B cell (primary cell): ENCODE data around the gene XPC. TPM values are rescaled to one million over a fixed set of nuclear protein-coding genes. Genes with fewer than 3 reads are reported as not detected.

Experiments
- ATAC-seq: fragments of 200-7000 bp; cut with Tn5 transposase; one replicate; pipeline ENCODE4 v1.10.0; 2021; ENCODE audit warnings: low read depth, mild to moderate bottlenecking, moderate number of reproducible peaks, moderate library complexity
- CTCF ChIA-PET: fragments of 350-600 bp; sonication (Branson Sonifier 250); formaldehyde crosslinking; loops from one replicate; lab custom pipeline; 2021; ENCODE audit warnings: antibody characterized with exemption, inconsistent platforms; lab: Charles Lee
- POLR2A ChIA-PET: fragments of 350-600 bp; sonication (Branson Sonifier 250); formaldehyde crosslinking; loops from one replicate; lab custom pipeline; 2021; ENCODE audit warnings: antibody characterized with exemption; lab: Charles Lee
- DNase-seq: peaks from one replicate; pipeline ENCODE4 v3.0.0; 2013
- H2AFZ ChIP-seq: 2 replicates; pipeline ENCODE4 v1.6.1; 2012; ENCODE audit warnings: mild to moderate bottlenecking, low read depth, low read length; ENCODE audit not compliant: insufficient read depth, poor library complexity, severe bottlenecking
- H3K27ac ChIP-seq, 2 donors: 1 replicate in 1 of 2; 2 replicates in 1 of 2; pipeline ENCODE4 v1.5.1; 2012 to 2013; ENCODE audit warnings: low read length in 2 of 2, mild to moderate bottlenecking in 2 of 2, moderate library complexity in 1 of 2
- H3K27me3 ChIP-seq, 4 experiments: fragments of 200-600 bp in 1 of 4; sonication (generic) in 1 of 4; replicated peaks in 1 of 4; 1 replicate in 2 of 4; 2 replicates in 2 of 4; pipeline versions ENCODE4 v1.6.1 to v1.7.0; 2013 to 2016; ENCODE audit warnings: low read length in 3 of 4, mild to moderate bottlenecking in 2 of 4, mixed read lengths in 1 of 4, moderate library complexity in 1 of 4; ENCODE audit not compliant: insufficient read depth in 4 of 4, control insufficient read depth in 3 of 4; ENCODE audit errors: control extremely low read depth in 1 of 4
- H3K36me3 ChIP-seq, 2 experiments: replicated peaks in 1 of 2; 1 replicate in 1 of 2; 2 replicates in 1 of 2; pipeline versions ENCODE4 v1.6.1 to v1.7.1; 2013; ENCODE audit warnings: low read length in 1 of 2; ENCODE audit not compliant: insufficient read depth in 2 of 2, control insufficient read depth in 1 of 2; ENCODE audit errors: control extremely low read depth in 1 of 2, extremely low read depth in 1 of 2
- H3K4me1 ChIP-seq, 2 donors: fragments of 200-600 bp in 1 of 2; sonication (generic) in 1 of 2; 1 replicate in 1 of 2; 2 replicates in 1 of 2; pipeline versions ENCODE4 v1.5.1 to v1.6.1; 2013 to 2017; ENCODE audit warnings: low read length in 2 of 2; ENCODE audit not compliant: control insufficient read depth in 2 of 2, insufficient read depth in 2 of 2
- H3K4me2 ChIP-seq: replicated peaks from 2 replicates; pipeline ENCODE3; 2012; ENCODE audit warnings: mild to moderate bottlenecking, low read depth, low read length; ENCODE audit not compliant: poor library complexity, severe bottlenecking
- H3K4me3 ChIP-seq, 5 experiments: fragments of 200-600 bp in 1 of 5; sonication (generic) in 1 of 5; 1 replicate in 3 of 5; 2 replicates in 2 of 5; pipeline versions ENCODE4 v1.5.1 to v1.7.0; 2011 to 2016; ENCODE audit warnings: low read length in 4 of 5, mild to moderate bottlenecking in 4 of 5, low read depth in 2 of 5, control low read depth in 1 of 5, moderate library complexity in 1 of 5; ENCODE audit not compliant: insufficient read depth in 1 of 5; ENCODE audit errors: control extremely low read depth in 1 of 5, extremely low read depth in 1 of 5
- H3K79me2 ChIP-seq: fragments of 200-600 bp; sonication (generic); one replicate; pipeline ENCODE4 v1.6.0; 2016; ENCODE audit warnings: low read length; ENCODE audit not compliant: control insufficient read depth, insufficient read depth
- H3K9ac ChIP-seq: fragments of 200-600 bp; sonication (generic); 2 replicates; pipeline ENCODE4 v1.6.1; 2017; ENCODE audit warnings: mild to moderate bottlenecking, low read length, moderate library complexity
- H3K9me3 ChIP-seq, 3 donors: one replicate each; pipeline versions ENCODE4 v1.6.1 to v1.7.1; 2013; ENCODE audit warnings: low read length in 2 of 3; ENCODE audit not compliant: control insufficient read depth in 2 of 3, insufficient read depth in 1 of 3; ENCODE audit errors: control extremely low read depth in 1 of 3
- H4K20me1 ChIP-seq: 2 replicates; pipeline ENCODE4 v1.6.0; 2012; ENCODE audit warnings: mild to moderate bottlenecking, low read length; ENCODE audit not compliant: insufficient read depth, control insufficient read depth, poor library complexity, severe bottlenecking
- H3K27ac Mint-ChIP-seq: one replicate; pipeline ENCODE4 v1.8.0; 2021; ENCODE audit warnings: mixed read lengths
- H3K27me3 Mint-ChIP-seq: one replicate; pipeline ENCODE4 v1.8.0; 2021; ENCODE audit warnings: mixed read lengths
- H3K4me1 Mint-ChIP-seq: one replicate; pipeline ENCODE4 v1.8.0; 2021; ENCODE audit warnings: mixed read lengths
- H3K4me3 Mint-ChIP-seq: one replicate; pipeline ENCODE4 v1.8.0; 2021; ENCODE audit warnings: mixed read lengths
- H3K9me3 Mint-ChIP-seq: one replicate; pipeline ENCODE4 v1.8.0; 2022; ENCODE audit warnings: mixed read lengths; ENCODE audit not compliant: insufficient read depth
- CTCF ChIP-seq: fragments of 200-600 bp; IDR thresholded peaks from one replicate; pipeline ENCODE4 v1.8.0; 2022; ENCODE audit warnings: antibody characterized with exemption, mild to moderate bottlenecking
- EZH2 ChIP-seq: IDR thresholded peaks from 2 replicates; pipeline ENCODE4 v1.6.1; 2012; ENCODE audit warnings: borderline replicate concordance, low read depth, mild to moderate bottlenecking, moderate library complexity, low read length; ENCODE audit not compliant: insufficient read depth, poor library complexity, severe bottlenecking
- WGBS: methylation state at CpG from one replicate; pipeline ENCODE4 v1.1.5; 2013; ENCODE audit warnings: missing lambda C conversion rate; ENCODE audit not compliant: insufficient coverage; 5-methylcytosine and 5-hydroxymethylcytosine counted together
- intact Hi-C: fragments of 100-400 bp; cut with micrococcal nuclease; formaldehyde crosslinking; loops from one replicate; pipeline ENCODE4 v1.10.0; 2022
- polyA plus RNA-seq: library from polyadenylated mRNA; depleted of rRNA; stranded (reverse); fragments of >200 nt; gene quantifications from 2 replicates; pipeline ENCODE4 v1.2.3, GENCODE V29; 2012
- total RNA-seq, 2 donors: library from RNA; stranded (reverse); fragments of 120-200 nt in 1 of 2; gene quantifications; 1 replicate in 1 of 2; 2 replicates in 1 of 2; pipeline versions ENCODE4 v1.2.3 to v1.2.4, GENCODE V29; 2013 to 2022

XPC gene
- total and polyA plus RNA-seq, 2 donors (not counting 1 experiment from before 2014, with no cell fraction given): 22.5 to 67.6 TPM

- ATAC-seq (no peak), DNase-seq (no peak)
- H3K4me3 Mint-ChIP-seq: no peak overlapping the region
- H4K20me1 ChIP-seq: no peaks in the 10 kb centered on the region
- no peak for TF ChIP-seq CTCF
- no peak for TF ChIP-seq EZH2
- no peak overlapping the region for H3K27ac ChIP-seq
- no peaks in the 10 kb centered on the region for H3K4me1 Mint-ChIP-seq
- H2AFZ ChIP-seq: no peak overlapping the region
- no peak overlapping the region for H3K9ac ChIP-seq
- no peaks in the 10 kb centered on the region for H3K27me3 Mint-ChIP-seq
- ChIA-PET CTCF (no interaction called here), POLR2A (no interaction called here)
- H3K4me2 ChIP-seq: no peak overlapping the region
- H3K36me3 ChIP-seq: peaks cover 31 to 86% of the 10 kb centered on the region in 2 experiments
- H3K79me2 ChIP-seq: peaks cover 6% of the 10 kb centered on the region
- intact Hi-C loops: no loop called here
- H3K27me3 ChIP-seq: no peaks in the 10 kb centered on the region
- no peak overlapping the region for H3K4me3 ChIP-seq
- no peak overlapping the region for H3K27ac Mint-ChIP-seq
- WGBS: 100% methylated on average over 5 of the region's 13 CpGs
- peaks cover 0 to 11% (median 8%) of the 10 kb centered on the region in 3 donors for H3K9me3 ChIP-seq
- peaks cover 8% of the 10 kb centered on the region for H3K9me3 Mint-ChIP-seq
- no peaks in the 10 kb centered on the region for H3K4me1 ChIP-seq
These were observed 21.4 kb downstream of the XPC start for GRCh38 chr3:14156843-14157561.

DNA sequence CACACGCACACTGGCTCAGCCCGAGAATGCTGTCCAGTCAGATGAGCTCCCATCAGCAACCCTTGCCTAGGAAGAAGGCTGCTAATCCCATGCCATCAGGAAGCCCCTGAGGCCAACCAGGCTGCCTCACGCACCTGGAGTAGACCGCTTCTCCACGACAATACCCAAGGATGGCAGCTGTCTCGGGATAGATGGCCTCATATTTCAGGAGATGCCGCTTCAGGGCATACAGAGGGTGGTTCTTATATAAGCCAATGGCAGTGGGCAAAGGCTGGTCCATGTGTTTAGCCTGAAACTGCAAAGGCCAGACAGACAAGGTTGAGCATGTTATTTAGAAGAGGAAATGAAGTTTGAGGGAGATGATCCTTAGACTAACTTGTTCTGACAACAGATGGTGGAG lies 22.2 kb downstream of the XPC start:
- H3K9me3 ChIP-seq: peaks cover 0 to 5% (median 3%) of the 10 kb centered on the region in 3 donors
- Mint-ChIP-seq H3K27me3 (no peaks in the 10 kb centered on the region), H3K27ac (no peak overlapping the region), H3K4me3 (no peak overlapping the region), H3K4me1 (no peaks in the 10 kb centered on the region), H3K9me3 (peaks cover 3% of the 10 kb centered on the region)
- peaks cover 24 to 79% of the 10 kb centered on the region in 2 experiments for H3K36me3 ChIP-seq
- H3K4me1 ChIP-seq: no peaks in the 10 kb centered on the region
- H3K9ac ChIP-seq: no peak overlapping the region
- ChIA-PET CTCF (no interaction called here), POLR2A (no interaction called here)
- intact Hi-C loops: no loop called here
- no peaks in the 10 kb centered on the region for H3K27me3 ChIP-seq
- peaks cover 6% of the 10 kb centered on the region for H3K79me2 ChIP-seq
- H3K4me2 ChIP-seq: no peak overlapping the region
- 98% methylated on average over 7 of the region's 7 CpGs for WGBS
- ATAC-seq (no peak), DNase-seq (no peak)
- no peaks in the 10 kb centered on the region for H4K20me1 ChIP-seq
- H2AFZ ChIP-seq: no peak overlapping the region
- H3K4me3 ChIP-seq: no peak overlapping the region
- no peak for TF ChIP-seq EZH2
- H3K27ac ChIP-seq: no peak overlapping the region
